Activated CD8-positive, alpha-beta memory T cell treated with anti-CD3 and anti-CD28 coated beads, Interleukin-2, amount 50 U/mL, for 1 hour (primary cell): ENCODE results near the gene XRCC4.

Source experiments
- DNase-seq: peaks from one replicate; pipeline ENCODE4 v3.0.0-alpha.2; 2020; ENCODE audit errors: extremely low read depth

The XRCC4 gene

GRCh38 chr5:83277154-83277553 is 199.8 kb downstream of the XRCC4 start:
- no peak for DNase-seq

GRCh38 chr5:83277953-83278352 is 200.6 kb downstream of the XRCC4 start:
- no peak for DNase-seq

DNA sequence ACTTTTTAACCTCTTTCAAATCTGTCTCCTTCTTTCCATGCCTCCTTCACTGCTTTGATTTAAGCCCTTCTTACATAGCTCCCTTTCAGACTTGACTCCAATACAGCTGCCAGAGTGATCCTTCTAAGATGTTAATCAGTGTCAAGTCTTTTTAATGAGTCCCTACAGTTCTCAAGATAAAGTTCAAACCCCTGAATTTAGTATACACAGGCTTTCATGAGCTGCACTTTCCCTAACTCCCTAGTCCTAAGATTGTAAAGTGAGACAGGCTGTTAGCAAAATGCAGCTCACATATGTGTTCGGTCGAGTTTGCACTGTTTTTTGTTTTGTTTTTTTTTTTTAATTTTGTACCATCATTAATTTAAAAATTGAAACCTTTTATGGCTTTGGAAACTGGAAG is 203.8 kb downstream of the XRCC4 start:
- DNase-seq, result no peak

GRCh38 chr5:83281658-83282057 is 204.3 kb downstream of the XRCC4 start:
- no peak for DNase-seq

- DNase-seq, result no peak
Measured at GRCh38 chr5:83283761-83284160, 206.4 kb downstream of the XRCC4 start.

- no peak for DNase-seq
Measured at GRCh38 chr5:83285661-83286398, 208.5 kb downstream of the XRCC4 start.

DNA sequence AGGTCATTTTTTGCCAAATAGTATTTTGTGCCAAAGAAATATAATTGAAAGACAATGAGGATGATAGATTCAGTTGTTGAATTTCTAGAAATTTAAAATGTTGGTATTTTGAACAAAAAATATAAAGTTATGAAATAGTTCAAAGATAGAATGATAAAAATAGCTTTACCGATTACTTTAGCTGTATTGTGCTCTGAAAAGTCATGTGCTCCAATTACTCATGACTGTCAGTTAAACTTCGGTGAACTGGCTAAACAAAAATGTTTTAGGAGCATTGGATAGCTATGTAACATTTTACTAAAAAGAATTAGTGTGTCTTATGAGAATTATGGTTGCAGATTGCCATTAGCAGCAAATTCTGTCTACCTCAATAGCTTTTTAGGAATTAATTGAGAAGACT is 216.9 kb downstream of the XRCC4 start:
- no peak for DNase-seq

- no peak for DNase-seq
Measured at GRCh38 chr5:83299353-83299752, 222.0 kb downstream of the XRCC4 start.

DNA sequence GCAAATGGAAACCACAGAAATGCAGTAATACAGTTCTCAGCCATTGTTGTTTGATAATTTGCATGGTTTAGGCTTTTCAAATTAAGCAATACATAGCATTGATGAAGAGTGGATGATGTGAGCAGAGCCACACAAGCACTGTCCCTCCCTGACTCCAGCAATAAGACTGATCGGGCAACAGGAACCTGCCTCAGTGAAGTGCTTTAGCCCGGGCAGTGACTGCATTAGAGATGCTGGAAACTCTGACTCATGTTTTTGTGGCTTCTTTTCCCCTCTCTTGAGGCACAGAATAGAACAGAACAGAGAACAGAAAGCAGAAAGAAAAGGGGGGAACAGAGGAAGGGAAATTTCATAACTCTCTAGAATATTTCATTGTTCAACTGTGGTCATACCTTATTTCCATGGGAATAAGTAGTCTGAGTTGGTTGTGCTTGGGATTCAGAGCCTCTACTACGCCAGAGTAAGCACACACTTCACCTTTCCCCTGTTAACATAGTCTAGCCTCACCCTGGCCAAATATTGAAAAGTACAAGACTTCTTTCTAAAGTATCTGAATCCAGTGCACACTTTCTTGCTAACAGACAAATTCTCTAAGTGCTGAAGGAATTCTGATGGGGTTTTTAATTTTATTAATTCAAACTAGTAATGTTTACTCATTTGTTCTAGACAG is 229.4 kb downstream of the XRCC4 start:
- no peak for DNase-seq

DNA sequence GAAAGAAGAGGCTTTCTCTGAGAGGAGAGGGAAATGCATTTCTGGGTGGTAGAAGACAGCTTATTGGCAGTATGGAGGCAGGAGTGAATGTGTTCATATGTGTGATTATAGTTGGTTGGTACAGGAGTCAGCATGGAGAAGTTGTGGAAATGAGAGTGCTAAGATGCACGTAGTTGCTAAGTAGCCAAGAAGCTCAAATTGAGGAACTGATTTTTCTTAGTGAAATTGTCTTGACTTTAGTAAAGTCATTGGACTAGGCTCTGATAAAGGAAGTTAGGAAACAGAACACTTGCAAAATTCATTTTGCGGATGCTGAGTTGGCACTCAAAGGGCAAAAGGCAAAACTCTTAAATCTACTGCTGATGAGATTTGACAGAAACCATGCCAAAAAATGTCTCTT is 235.3 kb downstream of the XRCC4 start:
- no peak for DNase-seq

DNA sequence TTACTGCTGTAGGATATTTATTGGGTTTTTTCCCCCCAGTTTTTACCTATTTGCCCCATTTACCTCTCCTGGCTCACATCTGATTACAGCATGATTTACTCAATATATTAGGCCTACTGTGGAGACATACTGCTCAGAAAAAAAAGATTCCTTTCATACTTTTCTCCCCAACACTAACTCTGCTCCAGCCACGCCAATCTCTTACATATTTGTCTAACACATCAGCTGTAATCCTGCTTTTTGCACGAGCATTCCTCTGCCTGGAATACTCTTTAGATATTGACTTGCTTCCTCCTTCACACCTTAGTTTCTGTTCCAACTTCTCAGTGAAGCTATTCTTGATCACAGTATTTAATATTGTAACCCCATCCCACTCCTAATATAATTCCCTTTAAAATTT is 236.1 kb downstream of the XRCC4 start:
- no peak for DNase-seq

DNA sequence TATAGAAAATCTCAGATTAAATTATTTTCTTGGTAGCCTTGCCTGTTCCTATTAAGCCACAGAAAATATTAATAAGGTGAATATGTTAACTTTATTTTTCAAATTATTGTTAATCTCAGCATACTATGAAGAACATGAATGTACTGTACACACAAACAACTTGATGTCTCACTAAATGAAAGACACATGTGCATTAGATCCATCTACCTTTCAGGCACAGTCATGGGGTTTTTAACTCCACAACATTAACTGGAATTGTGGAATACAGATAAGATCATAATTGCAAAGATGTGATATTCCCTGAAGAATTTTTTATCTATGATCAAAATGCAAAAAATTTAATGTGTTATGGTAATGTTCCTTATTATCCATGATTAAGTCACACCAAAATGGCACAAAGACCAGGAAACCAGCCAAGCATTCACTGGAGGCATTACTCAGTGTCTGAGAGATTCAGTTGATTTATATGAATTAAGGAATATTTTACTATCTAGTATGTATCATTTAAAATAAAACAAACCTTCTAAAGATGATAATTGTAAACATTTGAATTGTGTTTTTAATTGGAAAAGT is 244.2 kb downstream of the XRCC4 start:
- no peak for DNase-seq

DNA sequence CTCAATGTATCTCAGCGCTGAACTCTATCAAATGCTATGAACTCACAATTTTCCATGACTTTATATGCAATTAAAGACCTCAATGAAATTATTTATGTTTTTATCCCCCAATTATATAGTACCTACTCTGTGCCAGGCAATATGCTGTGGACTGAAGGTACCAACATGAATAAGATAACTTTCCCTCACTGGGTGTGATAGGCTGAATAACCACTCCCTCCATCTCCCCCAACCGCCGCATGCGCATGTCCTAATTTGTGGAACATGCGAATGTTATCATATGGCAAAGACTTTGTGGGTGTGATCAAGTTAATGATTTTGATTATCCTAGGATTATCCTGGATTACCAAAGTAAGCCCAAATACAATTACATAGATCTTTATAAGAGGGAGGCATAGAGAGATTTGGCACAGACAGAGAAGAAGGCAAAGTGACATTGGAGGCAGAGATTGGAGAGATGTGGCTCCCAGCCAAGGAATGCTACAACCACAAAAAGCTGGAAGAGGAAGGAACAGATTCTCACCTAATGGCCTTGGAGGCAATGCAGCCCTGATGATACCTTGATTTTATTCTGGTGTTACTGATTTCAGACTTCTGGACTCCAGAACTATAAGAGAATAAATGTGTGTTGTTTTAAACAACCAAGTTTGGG is 245.1 kb downstream of the XRCC4 start:
- DNase-seq, result no peak

DNA sequence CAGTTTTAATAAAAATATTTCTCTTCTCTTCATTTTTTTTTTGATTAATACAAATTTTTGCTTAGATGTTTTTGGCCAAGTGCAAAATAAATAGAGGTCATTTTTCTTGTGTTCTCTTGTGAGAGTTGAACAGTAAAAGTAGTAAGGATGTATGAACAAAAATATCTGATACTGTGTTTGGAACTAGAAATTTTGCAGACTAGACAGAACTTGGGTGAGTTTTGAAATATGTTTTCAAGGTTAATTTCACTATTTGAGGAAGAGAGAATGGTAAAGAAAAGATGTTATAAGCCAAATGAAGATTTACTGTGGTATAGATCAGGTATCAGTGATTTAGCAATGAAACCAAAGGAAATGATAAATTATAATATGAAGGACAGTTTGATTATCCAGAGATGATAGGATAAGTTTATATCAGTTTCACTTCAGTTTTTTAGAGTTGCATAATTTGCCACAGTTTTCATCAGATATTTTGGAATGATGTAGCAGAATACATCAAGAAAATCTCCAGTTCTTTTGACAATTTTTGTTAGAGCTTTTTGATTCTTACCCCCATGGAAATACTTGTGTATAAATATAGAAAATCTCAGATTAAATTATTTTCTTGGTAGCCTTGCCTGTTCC is 246.3 kb downstream of the XRCC4 start:
- DNase-seq, result no peak

DNA sequence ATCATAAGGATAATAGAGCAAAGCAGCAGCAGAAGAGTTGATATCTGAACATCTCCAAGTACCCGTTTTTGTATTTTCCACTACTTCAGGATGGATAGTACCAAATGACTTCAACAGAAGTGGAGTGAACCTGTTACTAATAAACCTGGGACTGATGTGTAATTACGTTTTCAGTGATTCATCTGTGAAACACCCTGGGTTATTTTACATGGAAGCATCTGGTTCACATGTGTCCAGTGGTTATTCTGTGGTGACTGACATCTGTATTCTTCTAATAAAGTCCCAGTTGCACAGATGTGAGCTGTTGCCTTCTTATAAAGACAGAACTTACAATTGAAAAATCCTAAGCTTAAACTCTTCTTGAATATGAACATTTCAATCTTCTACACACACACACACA is 254.5 kb downstream of the XRCC4 start:
- DNase-seq, result no peak

GRCh38 chr5:83337453-83338035 is 260.2 kb downstream of the XRCC4 start:
- DNase-seq, result no peak

DNA sequence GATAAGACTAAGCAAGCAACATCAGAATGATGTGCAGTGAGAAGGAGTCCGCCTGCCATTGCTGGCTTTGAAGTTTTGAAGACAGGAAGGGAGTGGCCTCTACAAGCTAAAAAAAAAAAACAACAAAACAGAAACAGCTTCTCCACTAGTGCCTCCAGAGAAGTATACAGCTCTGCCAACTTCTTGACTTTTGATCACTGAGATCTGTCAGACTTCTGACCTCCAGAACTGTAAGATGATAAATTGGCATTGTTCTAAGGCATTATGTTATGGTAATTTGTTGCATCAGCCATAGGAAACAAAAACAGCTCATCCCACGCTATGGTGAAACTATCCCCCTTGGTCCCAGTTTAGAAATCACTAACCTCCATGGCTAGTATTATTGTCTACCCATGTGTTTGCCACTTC is 263.2 kb downstream of the XRCC4 start:
- no peak for DNase-seq

DNA sequence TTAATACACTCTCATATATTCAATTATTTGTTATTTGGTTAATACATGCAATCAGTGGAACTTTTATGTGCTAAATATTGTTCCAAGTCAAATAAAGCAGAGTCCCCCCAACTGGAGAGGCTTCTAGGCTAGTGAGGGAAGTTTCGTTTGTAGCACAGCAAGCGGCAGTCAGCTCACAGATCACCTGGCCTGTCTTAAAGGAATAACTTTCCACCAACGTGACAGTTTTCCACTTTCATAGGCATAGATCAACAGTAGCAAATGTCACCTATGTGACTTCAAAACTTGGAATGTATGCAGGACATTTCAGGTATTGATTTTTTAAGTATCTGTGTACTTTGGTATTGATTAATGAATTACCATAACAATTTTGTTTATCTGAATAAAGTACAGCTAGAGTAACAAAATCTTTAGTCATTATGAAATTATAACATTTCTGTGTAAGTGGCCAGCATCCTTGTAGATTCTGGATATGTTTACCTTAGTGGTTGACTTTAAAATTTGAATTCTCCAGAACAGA is 264.5 kb downstream of the XRCC4 start:
- DNase-seq, result no peak

- DNase-seq, result no peak
Measured at GRCh38 chr5:83342465-83342864, 265.1 kb downstream of the XRCC4 start.

- DNase-seq, result no peak
Measured at GRCh38 chr5:83343299-83343698, 266.0 kb downstream of the XRCC4 start.

- DNase-seq, result no peak
Measured at GRCh38 chr5:83345423-83345822, 268.1 kb downstream of the XRCC4 start.
